Panc1 (cell line): ENCODE data around the gene PSMD6. TPM values are rescaled to one million over a fixed set of nuclear protein-coding genes. Genes with fewer than 3 reads are reported as not detected.

Experiments
- ATAC-seq: fragments of 200-7000 bp; cut with Tn5 transposase; 2 replicates; pipeline ENCODE4 v1.9.1; 2020; ENCODE audit warnings: mild to moderate bottlenecking, moderate library complexity
- BruUV-seq: library from RNA; stranded (reverse); fragments of 400-500 nt; replicated peaks from 2 replicates; lab custom pipeline; 2021; lab: Mats Ljungman, UMichigan
- CTCF ChIA-PET: fragments of 300-600 bp; sonication (Branson Sonifier 250); formaldehyde crosslinking; loops from one replicate; lab custom pipeline; 2022; ENCODE audit warnings: antibody characterized with exemption; lab: Charles Lee
- POLR2A ChIA-PET: fragments of 300-600 bp; sonication (Branson Sonifier 250); formaldehyde crosslinking; loops from one replicate; lab custom pipeline; 2022; ENCODE audit warnings: antibody characterized with exemption; lab: Charles Lee
- DNase-seq: peaks from one replicate; pipeline ENCODE4 v3.0.0-alpha.2; 2010; ENCODE audit warnings: low read depth, low spot score
- H3K27ac ChIP-seq: 2 replicates; pipeline ENCODE4 v1.5.1; 2011; ENCODE audit warnings: mild to moderate bottlenecking, low read length, inconsistent platforms
- H3K27me3 ChIP-seq: fragments of 200-500 bp; sonication (Bioruptor generic); 2 replicates; pipeline ENCODE4 v1.6.0; 2014; ENCODE audit warnings: low read length, inconsistent platforms; ENCODE audit not compliant: control insufficient read depth, insufficient read depth
- H3K36me3 ChIP-seq: fragments of 200-500 bp; sonication (Bioruptor generic); 2 replicates; pipeline ENCODE4 v1.5.1; 2014; ENCODE audit warnings: inconsistent platforms, mild to moderate bottlenecking, low read length, moderate library complexity; ENCODE audit not compliant: control insufficient read depth, insufficient read depth
- H3K4me1 ChIP-seq: 2 replicates; pipeline ENCODE4 v1.5.1; 2011; ENCODE audit warnings: inconsistent platforms, mild to moderate bottlenecking, low read length, moderate library complexity; ENCODE audit not compliant: control insufficient read depth, insufficient read depth
- H3K4me3 ChIP-seq, 2 experiments: 2 replicates each; pipeline ENCODE4 v1.5.1; 2011 to 2012; ENCODE audit warnings: low read depth in 2 of 2, low read length in 2 of 2, mild to moderate bottlenecking in 2 of 2, inconsistent platforms in 1 of 2, moderate library complexity in 1 of 2
- H3K9me3 ChIP-seq: fragments of 200-500 bp; sonication (Bioruptor generic); 2 replicates; pipeline ENCODE4 v1.5.1; 2014; ENCODE audit warnings: low read depth, mild to moderate bottlenecking, inconsistent platforms, low read length, moderate library complexity; ENCODE audit not compliant: control insufficient read depth, insufficient read depth
- CTCF ChIP-seq: fragments of 450-650 bp; IDR thresholded peaks from 2 replicates; pipeline ENCODE4 v1.5.1; 2017; ENCODE audit warnings: mild to moderate bottlenecking
- POLR2AphosphoS5 ChIP-seq: IDR thresholded peaks from 2 replicates; pipeline ENCODE4 v1.6.1; 2012; ENCODE audit warnings: mild to moderate bottlenecking, low read depth, low read length, moderate library complexity
- SIN3A ChIP-seq: IDR thresholded peaks from 2 replicates; pipeline ENCODE4 v1.6.1; 2012; ENCODE audit warnings: low read depth, mild to moderate bottlenecking, low read length, moderate library complexity, borderline replicate concordance; ENCODE audit not compliant: insufficient read depth
- TCF7L2 ChIP-seq: IDR thresholded peaks from 2 replicates; pipeline ENCODE4 v1.6.1; 2011; ENCODE audit warnings: mild to moderate bottlenecking, low read depth, low read length, inconsistent platforms
- in situ Hi-C: cut with HindIII; loops from 2 replicates; pipeline ENCODE4 v1.10.0; 2016; ENCODE audit warnings: low sequenced_read_pairs, low pct_unique_long_range_greater_than_20kb
- intact Hi-C: fragments of 100-400 bp; cut with micrococcal nuclease; formaldehyde crosslinking; loops from one replicate; pipeline ENCODE4 v1.10.0; 2022; ENCODE audit not compliant: unreplicated experiment
- total RNA-seq: library from RNA; stranded (reverse); gene quantifications from one replicate; pipeline ENCODE4 v1.2.1, GENCODE V29; 2021; ENCODE audit not compliant: unreplicated experiment
- TF ChIP-seq, protein P1 (sequence below), 2 experiments: IDR thresholded peaks; 2 replicates each; pipeline ENCODE4 v1.6.1; 2011 to 2012; ENCODE audit warnings: low read depth in 2 of 2, control low read depth in 1 of 2, low read length in 1 of 2, mild to moderate bottlenecking in 1 of 2, moderate library complexity in 1 of 2; ENCODE audit not compliant: insufficient read depth in 1 of 2

Gene PSMD6
- total RNA-seq, 1 experiment from 2014 or later: 55.6 TPM

- TF ChIP-seq TCF7L2: no peak
- no peak for TF ChIP-seq CTCF
- no peak for TF ChIP-seq POLR2AphosphoS5
- no peak for TF ChIP-seq SIN3A
- TF ChIP-seq, protein P1, sequence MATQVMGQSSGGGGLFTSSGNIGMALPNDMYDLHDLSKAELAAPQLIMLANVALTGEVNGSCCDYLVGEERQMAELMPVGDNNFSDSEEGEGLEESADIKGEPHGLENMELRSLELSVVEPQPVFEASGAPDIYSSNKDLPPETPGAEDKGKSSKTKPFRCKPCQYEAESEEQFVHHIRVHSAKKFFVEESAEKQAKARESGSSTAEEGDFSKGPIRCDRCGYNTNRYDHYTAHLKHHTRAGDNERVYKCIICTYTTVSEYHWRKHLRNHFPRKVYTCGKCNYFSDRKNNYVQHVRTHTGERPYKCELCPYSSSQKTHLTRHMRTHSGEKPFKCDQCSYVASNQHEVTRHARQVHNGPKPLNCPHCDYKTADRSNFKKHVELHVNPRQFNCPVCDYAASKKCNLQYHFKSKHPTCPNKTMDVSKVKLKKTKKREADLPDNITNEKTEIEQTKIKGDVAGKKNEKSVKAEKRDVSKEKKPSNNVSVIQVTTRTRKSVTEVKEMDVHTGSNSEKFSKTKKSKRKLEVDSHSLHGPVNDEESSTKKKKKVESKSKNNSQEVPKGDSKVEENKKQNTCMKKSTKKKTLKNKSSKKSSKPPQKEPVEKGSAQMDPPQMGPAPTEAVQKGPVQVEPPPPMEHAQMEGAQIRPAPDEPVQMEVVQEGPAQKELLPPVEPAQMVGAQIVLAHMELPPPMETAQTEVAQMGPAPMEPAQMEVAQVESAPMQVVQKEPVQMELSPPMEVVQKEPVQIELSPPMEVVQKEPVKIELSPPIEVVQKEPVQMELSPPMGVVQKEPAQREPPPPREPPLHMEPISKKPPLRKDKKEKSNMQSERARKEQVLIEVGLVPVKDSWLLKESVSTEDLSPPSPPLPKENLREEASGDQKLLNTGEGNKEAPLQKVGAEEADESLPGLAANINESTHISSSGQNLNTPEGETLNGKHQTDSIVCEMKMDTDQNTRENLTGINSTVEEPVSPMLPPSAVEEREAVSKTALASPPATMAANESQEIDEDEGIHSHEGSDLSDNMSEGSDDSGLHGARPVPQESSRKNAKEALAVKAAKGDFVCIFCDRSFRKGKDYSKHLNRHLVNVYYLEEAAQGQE (IDR thresholded peaks at IDR 0.05; ENCODE audit: insufficient read depth in 1 of 2, low read depth in 2 of 2, low read length in 1 of 2): no peak
- CTCF ChIA-PET: no interaction called here
- intact Hi-C loops: no loop called here
- H3K36me3 ChIP-seq: peaks cover 11% of the 10 kb centered on the region
- BruUV-seq: no TSS peak
- no peaks in the 10 kb centered on the region for H3K27me3 ChIP-seq
- POLR2A ChIA-PET: no interaction called here
- no peak overlapping the region for H3K27ac ChIP-seq
- no peak for DNase-seq
- H3K4me1 ChIP-seq: no peaks in the 10 kb centered on the region
- H3K4me3 ChIP-seq: no peak overlapping the region
- ATAC-seq: no peak
- no peaks in the 10 kb centered on the region for H3K9me3 ChIP-seq
- in situ Hi-C loops: no loop called here
Measured at GRCh38 chr3:63986146-63986545, 37.1 kb downstream of the PSMD6 start.

DNA sequence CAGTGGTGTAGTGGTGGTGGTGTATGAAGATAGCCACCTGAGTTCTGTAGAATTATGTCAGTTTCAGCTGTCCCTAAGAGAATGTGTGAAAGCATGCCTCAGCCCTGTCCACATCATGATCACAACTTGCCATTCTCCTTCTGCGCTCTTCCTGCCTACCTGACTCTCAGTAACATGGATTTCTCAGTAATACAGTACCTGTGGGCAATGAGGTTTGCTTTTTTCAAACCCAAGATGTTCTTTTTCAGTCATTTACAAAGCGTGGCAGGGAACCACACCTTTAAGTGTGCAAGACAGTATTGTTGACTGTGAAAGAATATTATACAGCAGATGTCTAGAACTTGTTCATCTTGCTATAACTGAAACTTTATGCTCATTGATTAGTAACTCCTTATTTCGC, 38.9 kb downstream of the PSMD6 start:
- no peak for TF ChIP-seq SIN3A
- TF ChIP-seq, protein P1 (IDR thresholded peaks at IDR 0.05; ENCODE audit: insufficient read depth in 1 of 2, low read depth in 2 of 2, low read length in 1 of 2): no peak
- TF ChIP-seq TCF7L2: no peak
- TF ChIP-seq POLR2AphosphoS5: no peak
- TF ChIP-seq CTCF: no peak
- H3K4me3 ChIP-seq: no peak overlapping the region
- peaks cover 15% of the 10 kb centered on the region for H3K36me3 ChIP-seq
- intact Hi-C loops: no loop called here
- H3K4me1 ChIP-seq: no peaks in the 10 kb centered on the region
- CTCF ChIA-PET: no interaction called here
- H3K27ac ChIP-seq: no peak overlapping the region
- in situ Hi-C loops: no loop called here
- BruUV-seq: no TSS peak
- ATAC-seq (no peak), DNase-seq (no peak)
- H3K9me3 ChIP-seq: no peaks in the 10 kb centered on the region
- POLR2A ChIA-PET: no interaction called here
- H3K27me3 ChIP-seq: no peaks in the 10 kb centered on the region
